Fibroblast of the aortic adventitia (primary cell): Measurements from ENCODE around the gene NFIA. TPM values are rescaled to one million over a fixed set of nuclear protein-coding genes. Genes with fewer than 3 reads are reported as not detected.
A peak's percentile ranks its signal among the peaks of the same experiment; 100 is the strongest.

ENCODE experiments used
- DNase-seq: peaks from one replicate; pipeline ENCODE4 v3.0.0-alpha.2; 2010; ENCODE audit warnings: low read depth
- H3K4me3 ChIP-seq: 2 replicates; pipeline ENCODE4 v1.5.1; 2011; ENCODE audit warnings: low read depth, mild to moderate bottlenecking, control low read depth, low read length, moderate library complexity
- total RNA-seq: library from RNA; depleted of rRNA; stranded (reverse); fragments of >200 nt; gene quantifications from 2 replicates; pipeline ENCODE4 v1.2.3, GENCODE V29; 2012; ENCODE audit warnings: low replicate concordance
- TF ChIP-seq, protein P1 (sequence below): IDR thresholded peaks from 2 replicates; pipeline ENCODE4 v1.5.1; 2011; ENCODE audit warnings: mild to moderate bottlenecking, low read length, control low read depth, inconsistent platforms; ENCODE audit not compliant: insufficient read depth

The NFIA gene
- total RNA-seq, 1 donor = 32.0 TPM

- H3K4me3 ChIP-seq = no peak overlapping the region
- TF ChIP-seq, protein P1, sequence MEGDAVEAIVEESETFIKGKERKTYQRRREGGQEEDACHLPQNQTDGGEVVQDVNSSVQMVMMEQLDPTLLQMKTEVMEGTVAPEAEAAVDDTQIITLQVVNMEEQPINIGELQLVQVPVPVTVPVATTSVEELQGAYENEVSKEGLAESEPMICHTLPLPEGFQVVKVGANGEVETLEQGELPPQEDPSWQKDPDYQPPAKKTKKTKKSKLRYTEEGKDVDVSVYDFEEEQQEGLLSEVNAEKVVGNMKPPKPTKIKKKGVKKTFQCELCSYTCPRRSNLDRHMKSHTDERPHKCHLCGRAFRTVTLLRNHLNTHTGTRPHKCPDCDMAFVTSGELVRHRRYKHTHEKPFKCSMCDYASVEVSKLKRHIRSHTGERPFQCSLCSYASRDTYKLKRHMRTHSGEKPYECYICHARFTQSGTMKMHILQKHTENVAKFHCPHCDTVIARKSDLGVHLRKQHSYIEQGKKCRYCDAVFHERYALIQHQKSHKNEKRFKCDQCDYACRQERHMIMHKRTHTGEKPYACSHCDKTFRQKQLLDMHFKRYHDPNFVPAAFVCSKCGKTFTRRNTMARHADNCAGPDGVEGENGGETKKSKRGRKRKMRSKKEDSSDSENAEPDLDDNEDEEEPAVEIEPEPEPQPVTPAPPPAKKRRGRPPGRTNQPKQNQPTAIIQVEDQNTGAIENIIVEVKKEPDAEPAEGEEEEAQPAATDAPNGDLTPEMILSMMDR = no peak
- no peak for DNase-seq
These were observed 99.0 kb downstream of the NFIA start for GRCh38 chr1:61181067-61182038.

DNA sequence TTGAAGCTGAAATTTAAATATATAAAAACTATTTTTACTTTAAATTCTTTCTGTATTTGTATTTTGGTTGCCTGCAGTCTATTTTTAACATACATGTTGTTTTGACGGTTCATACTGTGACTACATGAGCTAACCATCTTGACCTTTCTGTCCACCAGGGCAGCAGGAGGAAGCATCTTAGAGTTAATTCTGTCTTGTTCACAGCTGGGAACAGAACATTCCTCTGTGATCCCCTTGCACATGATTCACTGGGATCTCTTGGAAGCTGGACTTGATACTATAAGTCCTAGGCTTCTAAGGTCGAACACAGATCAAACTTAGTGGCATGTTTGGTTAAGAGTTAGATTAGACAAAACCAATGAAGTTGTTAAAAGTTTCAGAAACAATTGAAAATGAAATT is 99.7 kb downstream of the NFIA start:
- TF ChIP-seq, protein P1 = peak; percentile 19
- DNase-seq = peak; percentile 60
- no peak overlapping the region for H3K4me3 ChIP-seq

- TF ChIP-seq, protein P1 = no peak
- H3K4me3 ChIP-seq = no peak overlapping the region
- DNase-seq = no peak
These were observed 100.1 kb downstream of the NFIA start for GRCh38 chr1:61182480-61182879.

DNA sequence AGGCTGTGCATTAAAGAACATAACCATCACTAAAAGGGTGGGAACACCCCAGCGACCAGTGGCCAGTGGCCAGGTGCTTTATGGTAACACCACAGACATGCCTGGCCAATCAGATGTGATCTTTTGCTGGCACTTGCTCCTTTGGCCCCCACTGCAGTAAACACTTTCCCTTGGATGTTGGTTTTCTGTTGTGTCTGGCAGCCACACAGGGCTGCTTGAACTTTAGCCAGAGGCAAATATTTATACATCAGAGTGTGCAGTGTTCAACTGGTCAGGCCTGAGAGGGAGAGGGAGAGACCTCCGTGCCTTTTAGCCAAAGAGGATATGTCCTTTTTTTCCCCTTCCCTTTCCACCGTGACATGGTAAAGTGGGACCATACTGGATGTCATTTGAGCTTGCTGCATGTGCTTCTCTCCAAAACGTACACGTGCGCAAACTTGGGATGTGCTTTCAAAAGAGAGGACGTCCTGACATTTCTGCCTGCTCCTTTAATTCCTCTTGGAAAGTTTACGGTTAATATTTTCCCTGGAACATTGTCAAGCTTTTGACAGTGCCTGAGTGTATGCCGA is 101.2 kb downstream of the NFIA start:
- TF ChIP-seq, protein P1 = no peak
- peak; percentile 78 for DNase-seq

GRCh38 chr1:61184040-61184713 is 101.8 kb downstream of the NFIA start:
- peak; percentile 93 for DNase-seq
- H3K4me3 ChIP-seq = peak overlapping the region; percentile 51
- TF ChIP-seq, protein P1 = no peak

More for the DNA sequence above, 101.2 kb downstream of the NFIA start:
- peak overlapping the region; percentile 51 for H3K4me3 ChIP-seq

DNA sequence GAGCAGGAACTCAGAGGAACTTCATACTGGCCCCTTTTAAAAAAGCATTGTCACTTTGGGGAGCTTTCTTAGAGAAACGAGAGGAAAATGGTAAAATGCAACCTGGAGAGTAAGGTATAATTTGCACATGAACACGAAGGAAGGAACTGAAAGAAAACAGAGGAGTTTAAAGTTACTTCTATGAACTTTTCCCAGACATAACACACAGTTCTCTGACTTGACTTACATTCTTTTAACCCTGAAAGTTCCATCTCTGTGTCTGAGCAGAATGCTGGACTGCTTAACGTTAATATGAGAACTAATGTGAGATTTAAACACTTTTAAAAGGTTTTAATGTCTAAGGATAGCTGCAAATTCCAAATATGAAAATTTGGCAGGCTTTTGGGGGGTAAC is 102.3 kb downstream of the NFIA start:
- no peak for DNase-seq
- peak overlapping the region; percentile 29 for H3K4me3 ChIP-seq
- TF ChIP-seq, protein P1 = no peak
